Naive B cell (primary cell): ENCODE data around the gene SYN1. TPM values are rescaled to one million over a fixed set of nuclear protein-coding genes. Genes with fewer than 3 reads are reported as not detected.
A peak's percentile ranks its signal among the peaks of the same experiment; 100 is the strongest.
"Not testable (repeated sequence)": the region's sequence is repeated elsewhere in the genome, so short reads cannot be mapped to it uniquely, and the experiment has no call there.

Experiments used
- ATAC-seq, 2 donors: fragments of 150-1000 bp; cut with Tn5 transposase; 2 replicates each; pipeline ENCODE4 v1.10.0; 2021; ENCODE audit warnings: low read depth in 2 of 2, mild to moderate bottlenecking in 2 of 2, moderate library complexity in 2 of 2
- DNase-seq: peaks from one replicate; pipeline ENCODE4 v3.0.0; 2022
- H3K27ac Mint-ChIP-seq, 6 donors: one replicate each; pipeline ENCODE4 v1.8.0; 2020 to 2022; ENCODE audit warnings: mild to moderate bottlenecking in 6 of 6, mixed read lengths in 6 of 6, moderate library complexity in 5 of 6, inconsistent platforms in 2 of 6
- H3K27me3 Mint-ChIP-seq, 3 donors: one replicate each; pipeline ENCODE4 v1.8.0; 2021 to 2022; ENCODE audit warnings: mixed read lengths in 3 of 3, mild to moderate bottlenecking in 1 of 3
- H3K36me3 Mint-ChIP-seq, 2 donors: one replicate each; pipeline ENCODE4 v1.8.0; 2020 to 2022; ENCODE audit warnings: mixed read lengths in 2 of 2, inconsistent platforms in 1 of 2, mild to moderate bottlenecking in 1 of 2
- H3K4me1 Mint-ChIP-seq, 3 donors: one replicate each; pipeline ENCODE4 v1.8.0; 2020 to 2022; ENCODE audit warnings: mixed read lengths in 3 of 3, inconsistent platforms in 1 of 3, mild to moderate bottlenecking in 1 of 3, moderate library complexity in 1 of 3
- H3K4me3 Mint-ChIP-seq, 8 donors: one replicate each; pipeline ENCODE4 v1.8.0; 2020 to 2022; ENCODE audit warnings: mild to moderate bottlenecking in 8 of 8, mixed read lengths in 8 of 8, moderate library complexity in 8 of 8, inconsistent platforms in 2 of 8
- H3K9me3 Mint-ChIP-seq, 7 donors: one replicate each; pipeline ENCODE4 v1.8.0; 2020 to 2022; ENCODE audit warnings: mixed read lengths in 7 of 7, mild to moderate bottlenecking in 5 of 7, inconsistent platforms in 2 of 7, moderate library complexity in 1 of 7
- polyA plus RNA-seq, 6 donors: library from polyadenylated mRNA; unstranded; fragments of 300-500 nt; fragmentation: Illumina TruSeq; gene quantifications; one replicate each; pipeline ENCODE4 v1.2.3, GENCODE V29; 2021; ENCODE audit warnings: low read depth in 6 of 6

Gene SYN1
- polyA plus RNA-seq, 6 donors from 2014 or later: not detected

DNA sequence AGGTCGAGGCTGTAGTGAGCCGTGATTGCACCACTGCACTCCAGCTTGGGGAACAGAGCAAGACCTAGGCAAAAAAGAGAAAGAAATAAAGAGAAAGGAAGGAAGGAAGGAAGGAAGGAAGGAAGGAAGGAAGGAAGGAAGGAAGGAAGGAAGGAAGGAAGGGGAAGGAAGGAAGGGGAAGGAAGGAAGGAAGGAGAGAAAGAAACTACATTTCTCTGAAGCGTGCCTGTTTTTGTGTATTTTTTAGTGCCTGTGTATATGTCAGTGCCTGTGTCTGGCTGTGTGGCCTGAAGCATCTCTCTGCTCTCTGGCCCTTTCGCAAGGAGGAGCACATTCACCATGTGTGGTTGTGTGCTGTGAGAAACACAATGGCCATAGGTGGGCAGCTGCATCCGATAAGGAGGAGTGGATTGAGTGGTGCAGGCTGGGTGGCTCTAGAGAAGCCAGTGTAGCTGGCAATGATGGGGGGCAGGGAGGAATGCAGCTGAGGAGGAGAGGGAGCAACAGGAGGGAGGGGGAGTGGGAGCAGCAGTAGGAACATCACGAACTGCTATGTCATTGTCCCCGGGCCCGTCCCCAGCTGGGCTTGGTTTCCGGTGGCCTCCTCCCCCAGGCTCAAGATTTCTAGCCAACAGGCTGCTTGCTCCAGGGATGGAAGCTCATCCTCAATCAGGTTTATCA lies 11.4 kb downstream of the SYN1 start:
- DNase-seq (no peak), ATAC-seq (no peak)
- H3K4me3 Mint-ChIP-seq: peak overlapping the region in 1 of 8 donors; percentile 13
- peaks cover 0 to 15% (median 0%) of the 10 kb centered on the region in 3 donors for H3K27me3 Mint-ChIP-seq
- H3K36me3 Mint-ChIP-seq: no peaks in the 10 kb centered on the region
- peaks cover 0 to 10% (median 0%) of the 10 kb centered on the region in 7 donors for H3K9me3 Mint-ChIP-seq
- H3K27ac Mint-ChIP-seq: no peak overlapping the region
- peaks cover 0 to 6% (median 5%) of the 10 kb centered on the region in 3 donors for H3K4me1 Mint-ChIP-seq

GRCh38 chrX:47607091-47607490 lies 12.6 kb downstream of the SYN1 start:
- no peak for DNase-seq
- Mint-ChIP-seq H3K36me3 (no peaks in the 10 kb centered on the region), H3K4me1 (peaks cover 0 to 6% (median 5%) of the 10 kb centered on the region in 3 donors), H3K4me3 (no peak overlapping the region), H3K9me3 (peaks cover 0 to 9% (median 0%) of the 10 kb centered on the region in 7 donors), H3K27ac (no peak overlapping the region), H3K27me3 (peaks cover 0 to 8% (median 0%) of the 10 kb centered on the region in 3 donors)
- no peak for ATAC-seq

- Mint-ChIP-seq H3K4me3 (no peak overlapping the region), H3K27me3 (peaks cover 0 to 8% (median 5%) of the 10 kb centered on the region in 3 donors), H3K27ac (no peak overlapping the region), H3K4me1 (peaks cover 0 to 6% (median 5%) of the 10 kb centered on the region in 3 donors), H3K9me3 (peaks cover 0 to 10% (median 8%) of the 10 kb centered on the region in 7 donors), H3K36me3 (peaks cover 3 to 6% of the 10 kb centered on the region in 2 donors)
- ATAC-seq (no peak), DNase-seq (no peak)
These were observed 14.6 kb downstream of the SYN1 start for GRCh38 chrX:47605024-47605423.

DNA sequence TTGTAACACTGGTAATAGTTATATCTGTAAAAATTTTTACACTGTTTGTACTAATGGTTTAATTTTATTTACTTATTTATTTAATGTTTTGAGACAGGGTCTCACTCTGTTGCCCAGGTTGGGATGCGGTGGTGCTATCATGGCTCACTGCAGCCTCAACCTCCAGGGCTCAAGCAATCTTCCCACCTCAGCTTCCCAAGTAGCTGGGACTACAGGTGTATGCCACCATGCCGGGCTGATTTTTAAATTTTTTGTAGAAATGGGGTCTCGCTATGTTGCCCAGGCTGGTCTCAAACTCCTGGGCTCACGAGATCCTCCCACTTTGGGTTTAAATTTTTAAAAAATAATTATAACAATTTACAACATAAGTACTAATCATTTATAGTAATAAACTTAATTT lies 16.5 kb downstream of the SYN1 start:
- not testable (repeated sequence) for H3K4me3 Mint-ChIP-seq, H3K4me1 Mint-ChIP-seq, H3K27me3 Mint-ChIP-seq

GRCh38 chrX:47597222-47597621 lies 22.4 kb downstream of the SYN1 start:
- Mint-ChIP-seq H3K27me3 (peaks cover 4 to 9% (median 6%) of the 10 kb centered on the region in 3 donors), H3K4me3 (no peak overlapping the region), H3K4me1 (no peaks in the 10 kb centered on the region), H3K27ac (no peak overlapping the region), H3K36me3 (peaks cover 12 to 24% of the 10 kb centered on the region in 2 donors), H3K9me3 (peaks cover 5 to 46% (median 26%) of the 10 kb centered on the region in 7 donors)
- ATAC-seq (no peak), DNase-seq (no peak)

More for the DNA sequence above, 16.5 kb downstream of the SYN1 start:
- not testable (repeated sequence) for DNase-seq, ATAC-seq, H3K27ac Mint-ChIP-seq, H3K36me3 Mint-ChIP-seq
- H3K9me3 Mint-ChIP-seq: peaks cover 0 to 21% (median 11%) of the 10 kb centered on the region in 7 donors

DNA sequence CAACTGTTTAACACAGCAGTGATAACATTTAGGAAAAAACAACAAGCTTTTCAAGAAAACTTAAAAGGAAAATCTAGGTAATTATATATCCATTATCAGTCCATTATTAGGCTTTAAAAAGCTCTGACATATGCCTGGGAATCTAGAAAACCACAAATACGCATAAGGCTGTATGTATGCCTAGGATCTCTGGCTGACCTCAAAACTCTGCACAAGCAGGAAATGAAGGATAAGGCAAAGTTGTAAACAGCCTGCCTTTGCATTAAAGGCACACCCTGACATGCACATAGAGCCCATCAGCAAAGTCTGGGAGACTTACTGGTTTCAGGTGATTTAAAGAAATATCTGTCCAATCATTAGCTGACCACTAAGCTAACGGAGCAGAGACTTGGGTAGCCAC lies 23.4 kb downstream of the SYN1 start:
- H3K27ac Mint-ChIP-seq: peak overlapping the region in 1 of 6 donors; percentile 51
- peaks cover 4 to 6% (median 4%) of the 10 kb centered on the region in 3 donors for H3K27me3 Mint-ChIP-seq
- H3K4me3 Mint-ChIP-seq: no peak overlapping the region
- peaks cover 6 to 24% of the 10 kb centered on the region in 2 donors for H3K36me3 Mint-ChIP-seq
- no peak for DNase-seq
- no peak for ATAC-seq
- H3K4me1 Mint-ChIP-seq: no peaks in the 10 kb centered on the region
- peaks cover 5 to 46% (median 26%) of the 10 kb centered on the region in 7 donors for H3K9me3 Mint-ChIP-seq

DNA sequence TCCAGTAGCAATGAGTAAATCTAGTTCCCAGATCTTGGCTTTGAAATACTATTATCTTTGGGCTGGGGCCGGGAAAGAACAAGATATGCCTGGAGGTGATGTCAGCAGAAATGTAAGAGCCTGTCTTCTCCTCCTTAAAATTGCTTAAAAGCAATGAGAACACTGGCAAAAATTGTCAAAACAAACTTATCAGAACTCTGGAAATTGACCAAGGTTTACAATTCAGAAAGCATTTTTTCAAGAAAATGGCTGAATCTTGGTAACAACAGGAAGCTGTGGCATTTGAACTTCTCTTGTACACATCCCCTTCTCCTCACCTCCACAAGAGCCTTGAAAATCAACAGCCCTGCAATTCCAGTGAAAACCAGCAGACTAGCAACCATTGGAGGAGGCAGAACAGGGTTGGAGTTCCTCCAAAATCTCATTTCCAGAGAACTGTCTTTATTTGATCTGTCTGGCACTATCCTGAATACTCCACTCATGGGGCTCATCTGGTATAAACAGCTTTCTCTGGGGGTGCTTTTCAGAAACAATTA lies 23.9 kb downstream of the SYN1 start:
- H3K4me3 Mint-ChIP-seq: no peak overlapping the region

GRCh38 chrX:47593522-47593921 lies 26.1 kb downstream of the SYN1 start:
- ATAC-seq (no peak), DNase-seq (no peak)
- peaks cover 5 to 28% (median 17%) of the 10 kb centered on the region in 7 donors for H3K9me3 Mint-ChIP-seq

More for the DNA sequence above, 23.9 kb downstream of the SYN1 start:
- ATAC-seq (no peak), DNase-seq (no peak)
- H3K27ac Mint-ChIP-seq: no peak overlapping the region
- H3K36me3 Mint-ChIP-seq: peaks cover 6 to 24% of the 10 kb centered on the region in 2 donors
- no peaks in the 10 kb centered on the region for H3K4me1 Mint-ChIP-seq
- H3K27me3 Mint-ChIP-seq: peaks cover 4 to 6% (median 4%) of the 10 kb centered on the region in 3 donors
- peaks cover 5 to 45% (median 26%) of the 10 kb centered on the region in 7 donors for H3K9me3 Mint-ChIP-seq

DNA sequence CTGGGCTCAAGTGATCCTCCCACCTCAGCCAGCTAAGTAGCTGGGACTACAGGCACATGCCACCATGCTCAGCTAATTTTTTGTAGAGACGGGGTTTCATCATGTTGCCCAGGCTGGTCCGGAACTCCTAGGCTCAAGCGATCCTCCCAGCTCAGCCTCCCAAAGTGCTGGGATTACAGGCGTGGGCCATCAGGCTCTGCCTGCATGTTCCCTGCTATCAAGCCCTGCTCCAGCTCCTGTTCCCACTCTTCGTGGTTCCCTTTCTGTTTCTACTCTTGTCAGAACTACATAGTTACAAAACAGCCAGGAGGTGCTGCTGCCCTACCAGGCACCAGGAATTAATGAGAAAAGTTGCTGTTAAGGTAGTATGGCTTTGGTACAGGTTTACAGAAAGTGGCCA lies 28.7 kb downstream of the SYN1 start:
- Mint-ChIP-seq H3K27ac (no peak overlapping the region), H3K4me1 (no peaks in the 10 kb centered on the region), H3K4me3 (no peak overlapping the region)

More at GRCh38 chrX:47593522-47593921, 26.1 kb downstream of the SYN1 start:
- Mint-ChIP-seq H3K27ac (no peak overlapping the region), H3K27me3 (peaks cover 4 to 6% (median 4%) of the 10 kb centered on the region in 3 donors), H3K36me3 (peaks cover 6 to 15% of the 10 kb centered on the region in 2 donors), H3K4me3 (peak overlapping the region in 1 of 8 donors; percentile 59), H3K4me1 (no peaks in the 10 kb centered on the region)

GRCh38 chrX:47587906-47588735 lies 31.5 kb downstream of the SYN1 start:
- H3K4me1 Mint-ChIP-seq: peaks cover 0 to 4% (median 3%) of the 10 kb centered on the region in 3 donors
- H3K27ac Mint-ChIP-seq: no peak overlapping the region
- no peak for ATAC-seq
- H3K9me3 Mint-ChIP-seq: peaks cover 0 to 3% (median 0%) of the 10 kb centered on the region in 7 donors
- no peak for DNase-seq
- H3K4me3 Mint-ChIP-seq: no peak overlapping the region
- no peaks in the 10 kb centered on the region for H3K27me3 Mint-ChIP-seq
- no peaks in the 10 kb centered on the region for H3K36me3 Mint-ChIP-seq

More for the DNA sequence above, 28.7 kb downstream of the SYN1 start:
- no peak for ATAC-seq
- H3K9me3 Mint-ChIP-seq: peaks cover 0 to 4% (median under 1%) of the 10 kb centered on the region in 7 donors
- H3K27me3 Mint-ChIP-seq: no peaks in the 10 kb centered on the region
- no peak for DNase-seq
- no peaks in the 10 kb centered on the region for H3K36me3 Mint-ChIP-seq

DNA sequence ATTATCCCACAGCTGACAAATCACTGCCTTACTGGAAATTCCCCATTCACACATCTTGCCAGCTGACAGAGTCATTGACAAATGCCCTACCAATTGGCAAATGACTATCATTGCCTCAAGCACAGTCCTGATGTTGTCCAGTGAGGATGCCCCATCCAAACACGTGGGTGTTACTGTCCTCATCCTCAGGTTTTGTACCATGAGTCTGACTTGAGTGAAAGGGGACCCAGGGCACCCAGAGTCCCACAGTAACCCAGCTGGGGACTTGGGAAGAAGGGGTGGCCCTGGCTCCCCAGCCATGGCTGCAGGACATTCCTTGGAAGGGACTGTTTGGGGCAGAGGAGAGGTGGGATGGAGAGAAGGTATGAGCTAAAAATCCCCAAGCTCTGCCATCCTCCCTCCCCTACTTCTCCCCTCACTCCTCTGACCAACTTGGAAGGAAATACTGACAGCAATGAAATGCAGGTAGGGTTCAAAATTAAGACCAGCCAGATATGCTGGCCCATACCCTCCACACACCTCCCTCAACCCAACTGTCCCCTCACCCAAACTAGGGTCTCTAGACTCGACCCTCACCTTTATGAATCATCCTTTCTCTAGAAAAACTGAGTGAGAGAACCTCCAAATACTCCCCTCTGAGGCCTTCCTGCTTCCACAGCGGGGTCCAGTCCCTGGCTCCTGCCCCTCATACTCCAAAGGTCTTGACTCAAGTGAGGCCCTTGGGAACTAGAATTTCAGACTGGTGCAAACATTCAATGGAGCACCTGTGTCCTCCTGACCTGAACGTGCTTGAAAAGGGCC lies 32.4 kb downstream of the SYN1 start:
- peak overlapping the region in 1 of 8 donors; percentile 11 for H3K4me3 Mint-ChIP-seq
- ATAC-seq: no peak
- no peak for DNase-seq
- H3K4me1 Mint-ChIP-seq: peaks cover 0 to 8% (median 4%) of the 10 kb centered on the region in 3 donors
- peak overlapping the region in 1 of 6 donors; percentile 69 for H3K27ac Mint-ChIP-seq
- peaks cover 0 to 3% (median 0%) of the 10 kb centered on the region in 7 donors for H3K9me3 Mint-ChIP-seq
- H3K36me3 Mint-ChIP-seq: no peaks in the 10 kb centered on the region
- H3K27me3 Mint-ChIP-seq: no peaks in the 10 kb centered on the region

DNA sequence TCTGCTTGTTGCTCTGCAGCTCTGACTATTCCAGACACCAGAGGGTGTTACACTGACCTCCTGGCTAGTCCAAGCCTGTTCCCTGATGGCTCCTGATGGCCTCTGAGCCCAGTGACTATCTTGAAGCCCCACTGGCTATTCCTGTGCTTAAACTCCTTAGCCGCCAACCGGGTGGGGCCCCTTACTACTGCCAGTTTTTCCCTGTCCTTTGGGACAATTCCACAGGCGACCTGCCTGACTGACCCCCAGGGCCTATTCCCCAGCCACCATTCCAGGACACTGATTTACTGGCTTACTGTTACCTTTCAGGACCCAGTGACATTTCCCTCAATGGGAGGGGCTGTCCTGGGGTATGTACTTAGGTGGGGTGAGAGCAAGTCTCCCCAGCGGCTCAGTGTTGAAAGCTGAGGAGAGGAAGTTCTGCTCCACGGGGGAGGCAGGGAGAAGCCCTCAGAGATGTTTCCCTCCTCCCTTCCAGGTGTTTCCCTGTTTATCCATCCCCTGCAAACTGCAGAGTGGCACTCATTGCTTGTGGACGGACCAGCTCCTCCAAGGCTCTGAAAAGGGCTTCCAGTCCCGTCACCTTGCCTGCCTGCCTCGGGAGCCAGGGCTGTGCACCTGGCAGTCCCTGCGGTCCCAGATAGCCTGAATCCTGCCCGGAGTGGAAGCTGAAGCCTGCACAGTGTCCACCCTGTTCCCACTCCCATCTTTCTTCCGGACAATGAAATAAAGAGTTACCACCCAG lies 33.4 kb downstream of the SYN1 start:
- Mint-ChIP-seq H3K36me3 (no peaks in the 10 kb centered on the region), H3K27ac (no peak overlapping the region), H3K4me1 (peaks cover 10 to 13% (median 13%) of the 10 kb centered on the region in 3 donors), H3K9me3 (peaks cover 0 to 3% (median 0%) of the 10 kb centered on the region in 7 donors), H3K4me3 (no peak overlapping the region), H3K27me3 (no peaks in the 10 kb centered on the region)
- ATAC-seq (no peak), DNase-seq (no peak)
